ENCODE measurements around the gene TRIM8. TPM values are rescaled to one million over a fixed set of nuclear protein-coding genes. Genes with fewer than 3 reads are reported as not detected.

Gene TRIM8
- total RNA-seq, 1 experiment from 2014 or later = 37.0 TPM

DNA sequence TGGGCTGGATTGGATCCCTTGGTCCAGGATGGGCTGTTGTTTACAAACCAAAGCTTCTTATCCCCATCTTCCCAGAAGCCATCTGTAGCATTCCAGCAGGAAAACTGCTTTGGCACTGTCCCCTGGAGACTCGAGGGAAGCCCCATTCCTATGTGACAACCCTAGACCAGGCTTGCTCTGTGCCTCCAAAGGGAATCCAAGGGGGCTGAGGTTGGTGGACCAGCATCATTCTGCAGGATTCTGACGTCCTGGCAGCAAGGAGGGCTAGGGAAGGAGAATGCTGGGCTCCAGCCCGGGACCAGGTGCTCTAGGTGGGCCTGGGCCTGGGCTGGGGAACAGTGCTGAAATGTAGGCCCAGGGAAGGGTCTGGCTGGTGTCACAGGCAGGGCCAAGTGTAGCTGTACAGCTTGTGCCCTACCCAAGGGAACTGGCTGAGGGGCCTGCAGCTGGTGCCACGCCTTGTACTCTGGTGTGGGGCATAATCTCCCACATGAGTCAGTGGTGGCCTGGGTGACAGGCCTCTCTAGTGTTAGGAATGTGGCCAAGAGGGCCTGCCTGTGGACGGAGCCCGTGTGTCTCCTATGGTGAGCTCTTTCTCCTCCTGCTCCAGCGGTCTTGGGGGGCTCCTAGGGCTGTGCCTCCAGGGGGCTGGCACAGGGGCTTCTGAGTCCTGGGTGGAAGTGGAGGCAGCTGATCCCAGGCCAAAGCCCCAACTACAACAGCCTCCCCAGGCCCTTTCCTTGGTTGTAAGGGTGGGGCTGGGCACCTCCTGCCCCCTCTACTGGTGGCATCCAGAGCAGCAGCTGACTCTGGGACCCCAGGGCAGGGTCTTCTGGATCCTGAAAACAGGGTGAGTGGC is 25.2 kb downstream of the TRIM8 start:
- H3K9me3 Mint-ChIP-seq = no peaks in the 10 kb centered on the region; a peak in 1 of 5 replicates
- H3K4me1 ChIP-seq (ENCODE audit: insufficient read depth, low read length) = peaks cover 9% of the 10 kb centered on the region
- no peaks in the 10 kb centered on the region; a peak in 1 of 7 replicates for H3K36me3 Mint-ChIP-seq (ENCODE audit: insufficient read depth in 1 of 3, low read depth in 3 of 3)
- no peaks in the 10 kb centered on the region for H4K20me1 ChIP-seq (ENCODE audit: control insufficient read depth, insufficient read depth, insufficient read length)
- no CpG with 5 or more reads among the region's 7 CpGs for WGBS (ENCODE audit: extremely low coverage, insufficient read length, low lambda C conversion rate)
- no peaks in the 10 kb centered on the region for H3K9me3 ChIP-seq (ENCODE audit: control insufficient read depth, low read depth, low read length)
- no peak overlapping the region for H2AFZ ChIP-seq (ENCODE audit: low read length)
- no peak overlapping the region for H3K23ac ChIP-seq (ENCODE audit: insufficient read length, low read depth, low read length)
- H4K8ac ChIP-seq (replicated peaks; ENCODE audit: insufficient read length, low read depth, low read length) = no peak overlapping the region
- no peaks in the 10 kb centered on the region for H3K79me1 ChIP-seq (ENCODE audit: insufficient read depth, low read depth, low read length, poor library complexity, severe bottlenecking)
- no peak overlapping the region for H2BK12ac ChIP-seq (ENCODE audit: insufficient read length, low read depth, low read length)
- DNase-seq = peak; percentile 60
- H2BK15ac ChIP-seq (ENCODE audit: low read depth, low read length) = no peak overlapping the region
- no peak overlapping the region for H3K4me3 Mint-ChIP-seq
- no peak overlapping the region for H2BK20ac ChIP-seq (ENCODE audit: low read depth, low read length, poor library complexity, severe bottlenecking)
- no peak overlapping the region for H4K5ac ChIP-seq (ENCODE audit: insufficient read length, low read depth, low read length)
- H3K27ac ChIP-seq (ENCODE audit: insufficient read length, low read depth, low read length) = no peak overlapping the region
- no peak overlapping the region for H2BK5ac ChIP-seq (ENCODE audit: insufficient read length, low read length)
- no peak overlapping the region for H3K27ac Mint-ChIP-seq
- no peak overlapping the region for H2AK5ac ChIP-seq (ENCODE audit: insufficient read length, low read length)
- no peak overlapping the region for H4K91ac ChIP-seq (ENCODE audit: insufficient read length, low read depth, low read length)
- H3K14ac ChIP-seq (ENCODE audit: insufficient read depth, low read length) = no peak overlapping the region
- no peak overlapping the region for H3K4me2 ChIP-seq (ENCODE audit: insufficient read depth, insufficient read length, low read length)
- TF ChIP-seq, protein P1, sequence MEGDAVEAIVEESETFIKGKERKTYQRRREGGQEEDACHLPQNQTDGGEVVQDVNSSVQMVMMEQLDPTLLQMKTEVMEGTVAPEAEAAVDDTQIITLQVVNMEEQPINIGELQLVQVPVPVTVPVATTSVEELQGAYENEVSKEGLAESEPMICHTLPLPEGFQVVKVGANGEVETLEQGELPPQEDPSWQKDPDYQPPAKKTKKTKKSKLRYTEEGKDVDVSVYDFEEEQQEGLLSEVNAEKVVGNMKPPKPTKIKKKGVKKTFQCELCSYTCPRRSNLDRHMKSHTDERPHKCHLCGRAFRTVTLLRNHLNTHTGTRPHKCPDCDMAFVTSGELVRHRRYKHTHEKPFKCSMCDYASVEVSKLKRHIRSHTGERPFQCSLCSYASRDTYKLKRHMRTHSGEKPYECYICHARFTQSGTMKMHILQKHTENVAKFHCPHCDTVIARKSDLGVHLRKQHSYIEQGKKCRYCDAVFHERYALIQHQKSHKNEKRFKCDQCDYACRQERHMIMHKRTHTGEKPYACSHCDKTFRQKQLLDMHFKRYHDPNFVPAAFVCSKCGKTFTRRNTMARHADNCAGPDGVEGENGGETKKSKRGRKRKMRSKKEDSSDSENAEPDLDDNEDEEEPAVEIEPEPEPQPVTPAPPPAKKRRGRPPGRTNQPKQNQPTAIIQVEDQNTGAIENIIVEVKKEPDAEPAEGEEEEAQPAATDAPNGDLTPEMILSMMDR (conservative IDR thresholded peaks at IDR 0.05) = peak; percentile 68
- no peak overlapping the region for H3K4ac ChIP-seq (ENCODE audit: low read depth, low read length)
- H3K56ac ChIP-seq (ENCODE audit: insufficient read length, low read depth, low read length) = no peak overlapping the region
- H3K23me2 ChIP-seq (ENCODE audit: insufficient read length, low read depth, low read length, poor library complexity, severe bottlenecking) = no peaks in the 10 kb centered on the region
- H3K79me2 ChIP-seq (ENCODE audit: insufficient read depth, low read length) = no peaks in the 10 kb centered on the region
- H3K4me1 Mint-ChIP-seq = peaks cover 40 to 50% of the 10 kb centered on the region in 2 experiments
- H3K18ac ChIP-seq (ENCODE audit: insufficient read length, low read depth, low read length) = no peak overlapping the region
- no peaks in the 10 kb centered on the region for H3K27me3 ChIP-seq (ENCODE audit: insufficient read depth, low read length)
- no peak overlapping the region for H2BK120ac ChIP-seq (ENCODE audit: low read depth, low read length, poor library complexity, severe bottlenecking)
- no peak overlapping the region for H3K9ac ChIP-seq (ENCODE audit: extremely low read depth, insufficient read length, low read length)
- no peak overlapping the region for H3T11ph ChIP-seq (ENCODE audit: low read length)
- H3K27me3 Mint-ChIP-seq (ENCODE audit: low read depth) = no peaks in the 10 kb centered on the region; the same call in 1 of the 2 replicates

Data from H9 (cell line).